ENCODE measurements around the gene SLC51B.
"Not testable (repeated sequence)": the region's sequence is repeated elsewhere in the genome, so short reads cannot be mapped to it uniquely, and the experiment has no call there.

SLC51B gene

DNA sequence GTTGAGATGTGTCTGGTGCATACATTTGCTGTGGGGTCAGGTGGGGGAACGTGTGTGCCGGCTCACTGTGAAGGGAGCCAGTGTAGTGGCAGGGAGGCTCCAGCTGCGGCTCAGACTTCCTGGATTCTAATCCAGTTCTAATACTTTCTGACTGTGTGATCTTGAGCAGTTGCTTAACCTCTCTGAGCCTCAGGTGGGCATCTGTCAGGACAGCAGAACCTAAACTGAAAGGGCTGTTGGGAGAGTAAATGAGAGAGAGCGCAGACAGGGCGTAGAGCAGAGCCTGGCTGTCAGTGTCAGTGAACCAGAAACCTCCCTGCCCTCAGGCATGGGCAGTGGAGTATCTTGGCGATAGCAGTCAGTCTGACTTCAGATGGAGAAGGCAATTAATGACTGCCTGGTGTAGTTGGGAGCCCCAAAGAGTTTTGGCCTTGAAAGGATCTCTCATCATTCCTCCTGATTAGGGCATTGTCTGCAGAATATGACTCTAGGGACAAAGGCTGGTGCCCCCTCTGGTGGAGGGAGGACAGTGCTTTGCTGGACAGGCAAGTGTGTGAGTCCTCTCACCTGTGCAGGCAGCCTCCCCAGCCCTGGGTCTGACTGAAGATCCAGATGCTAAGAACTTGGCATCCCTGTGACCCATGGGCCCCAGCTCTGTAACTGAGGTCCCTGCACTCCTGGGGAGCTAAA is 40.9 kb downstream of the SLC51B start:
- no peak for DNase-seq

DNA sequence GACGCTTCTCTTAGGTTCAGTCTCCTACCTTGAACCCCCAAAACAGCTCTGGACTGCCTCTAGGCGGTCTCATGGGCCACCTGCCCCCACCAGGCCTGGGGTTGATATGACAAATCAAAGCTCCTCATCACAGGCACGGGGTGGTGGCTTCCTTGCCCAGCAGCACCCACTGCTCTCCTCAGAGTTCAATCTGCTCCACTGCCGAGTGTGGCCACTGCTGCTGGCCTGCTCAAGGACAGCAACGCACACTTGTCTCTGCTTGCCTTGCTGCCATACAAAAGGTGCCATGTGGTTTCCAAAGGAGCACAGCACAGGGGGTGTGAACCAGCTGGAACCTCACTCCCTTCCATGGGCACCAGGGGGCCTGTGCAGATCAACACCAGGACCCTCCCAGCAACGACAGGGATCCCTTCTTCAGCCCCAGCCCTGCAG is 41.5 kb downstream of the SLC51B start:
- DNase-seq, result no peak

DNA sequence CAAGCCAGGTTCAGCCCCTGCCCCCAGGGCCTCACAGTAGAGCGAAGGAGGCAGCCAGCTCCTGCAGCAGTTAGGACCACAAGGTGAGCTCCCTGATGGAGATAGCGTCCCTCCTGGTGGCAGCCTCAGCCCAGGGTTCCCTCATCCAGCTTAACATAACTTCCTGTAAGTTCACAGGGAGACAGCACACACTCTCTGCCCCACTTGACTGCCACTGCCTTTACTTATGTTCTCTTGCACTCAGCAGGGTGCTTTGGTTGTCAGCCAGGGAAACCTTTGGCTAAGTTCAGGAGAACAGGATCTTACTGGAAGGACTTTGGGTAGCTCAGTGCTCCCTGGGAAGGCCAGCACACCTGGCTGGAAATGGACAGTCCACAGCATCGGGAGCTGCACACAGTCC is 42.2 kb downstream of the SLC51B start:
- no peak for DNase-seq

DNA sequence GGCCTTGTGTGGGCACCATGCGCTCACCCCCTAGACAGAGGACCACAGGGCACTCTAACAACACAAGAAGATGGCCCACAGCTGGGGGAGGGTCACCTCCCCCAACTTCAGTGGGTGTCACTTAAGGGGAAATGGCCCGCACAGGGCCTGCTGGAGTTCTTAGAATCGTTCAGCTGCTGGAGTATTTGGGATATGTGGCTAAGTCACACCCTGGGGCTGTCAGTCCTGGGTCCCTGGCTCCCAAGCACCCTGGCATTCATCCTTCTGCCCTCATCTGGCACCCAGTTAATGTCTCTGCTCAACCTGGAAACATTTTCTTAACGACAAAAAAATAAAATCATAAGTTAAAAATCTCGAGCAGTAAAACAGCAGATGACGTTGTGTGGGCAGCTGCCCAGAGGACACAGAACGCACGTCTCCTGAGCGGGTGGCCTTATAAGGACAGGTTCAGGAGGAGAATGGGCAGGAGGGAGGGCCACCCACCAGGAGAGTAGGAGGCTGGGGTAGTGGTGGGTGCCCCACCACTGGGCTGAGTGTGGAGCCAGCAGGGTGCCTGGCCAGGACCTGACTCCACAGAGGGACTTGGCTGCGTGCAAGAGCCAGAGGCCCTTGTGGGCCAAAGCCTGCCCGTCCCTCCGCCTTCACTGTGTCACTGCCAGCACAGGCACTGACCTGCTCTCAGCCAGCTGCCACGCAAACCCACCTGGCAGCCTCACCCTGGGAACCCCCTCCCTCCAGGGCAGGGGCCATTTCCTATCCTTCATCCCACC is 42.9 kb downstream of the SLC51B start:
- DNase-seq, result no peak

DNA sequence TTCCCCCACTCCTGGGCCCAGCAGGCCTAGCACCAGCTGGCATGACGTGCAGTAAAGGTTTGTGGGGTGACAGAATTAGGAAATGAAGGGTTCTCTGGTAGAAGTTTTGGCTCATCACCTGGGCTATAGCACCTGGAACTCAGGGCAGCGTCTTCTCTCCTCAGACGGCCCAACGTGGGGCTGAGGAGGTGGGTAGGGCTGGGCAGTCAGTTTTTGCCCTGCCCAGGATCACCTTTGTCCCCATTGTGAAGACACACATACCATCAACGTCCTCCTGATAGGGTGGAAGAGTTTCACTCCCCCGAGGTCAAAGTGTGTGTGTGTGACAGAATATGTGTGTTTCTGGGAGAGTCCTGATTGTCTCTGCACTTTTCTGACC is 43.4 kb downstream of the SLC51B start:
- no peak for DNase-seq

DNA sequence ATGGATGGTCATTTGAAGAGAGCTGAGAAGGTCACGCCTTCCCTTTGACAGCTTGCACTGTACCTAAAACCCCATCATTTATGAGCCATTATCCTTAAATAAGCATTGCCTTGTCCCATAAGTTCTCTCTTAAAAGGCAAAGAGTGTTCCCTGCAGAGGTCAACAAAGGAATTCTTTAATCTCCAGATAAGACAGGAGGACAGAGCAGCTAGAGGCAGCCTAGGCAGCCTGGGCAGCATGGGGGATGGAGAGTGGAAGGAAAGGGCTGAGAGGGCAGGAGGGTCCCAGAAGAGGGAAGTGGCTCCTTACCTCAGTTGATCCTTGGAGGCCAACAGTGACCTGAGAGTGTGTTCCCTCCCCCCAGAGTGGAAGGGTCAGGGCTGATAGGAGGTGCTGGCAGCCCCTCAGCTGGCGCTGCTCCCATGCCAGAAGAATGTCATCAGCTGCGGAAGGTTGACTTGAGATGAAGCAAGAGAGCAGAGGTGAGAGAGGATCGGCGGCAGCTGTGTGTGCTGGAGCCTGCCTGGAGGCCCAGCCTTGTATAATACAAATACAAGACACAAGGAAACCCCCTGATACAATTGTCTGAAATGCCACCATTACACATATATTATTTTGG is 44.1 kb downstream of the SLC51B start:
- DNase-seq, result no peak

DNA sequence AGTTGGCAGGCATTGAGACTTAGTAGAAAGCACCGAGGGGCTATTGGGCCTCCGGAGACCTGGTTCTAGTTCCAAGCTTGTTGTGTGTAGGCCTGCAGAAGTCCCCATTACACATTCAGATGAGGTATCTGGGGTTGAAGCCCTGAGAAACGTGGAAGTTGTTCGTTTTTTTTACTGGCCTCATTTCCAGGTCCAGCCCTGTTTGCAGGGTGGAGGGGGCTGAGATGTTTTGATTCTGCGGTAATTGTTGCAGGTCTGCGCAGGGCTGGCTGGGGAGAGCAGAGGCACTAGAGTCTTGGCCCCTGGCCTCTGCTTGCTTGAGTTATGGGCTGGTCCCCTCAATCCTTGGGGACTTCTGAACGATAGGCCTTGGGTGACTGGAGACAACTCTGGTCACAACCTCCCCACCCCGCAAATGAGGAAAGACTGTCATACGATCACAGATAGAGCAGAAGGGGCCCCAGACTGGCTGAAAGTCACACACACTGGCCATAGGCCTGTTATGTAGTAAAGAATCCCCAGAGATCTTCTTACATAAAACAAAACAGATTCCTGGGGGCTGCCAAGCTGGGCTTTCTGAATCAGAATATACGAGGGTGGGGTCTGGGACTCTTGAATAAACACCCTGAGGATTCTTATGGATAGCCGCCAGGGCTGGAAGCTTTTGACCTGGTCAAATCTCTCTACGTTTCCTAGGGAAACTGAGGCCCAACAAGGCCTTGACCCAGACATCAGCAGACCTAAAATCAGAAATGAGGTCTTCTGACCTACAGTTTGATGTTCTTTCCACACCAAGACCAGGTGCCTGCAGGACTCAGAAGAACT is 47.0 kb downstream of the SLC51B start:
- DNase-seq, result no peak

DNA sequence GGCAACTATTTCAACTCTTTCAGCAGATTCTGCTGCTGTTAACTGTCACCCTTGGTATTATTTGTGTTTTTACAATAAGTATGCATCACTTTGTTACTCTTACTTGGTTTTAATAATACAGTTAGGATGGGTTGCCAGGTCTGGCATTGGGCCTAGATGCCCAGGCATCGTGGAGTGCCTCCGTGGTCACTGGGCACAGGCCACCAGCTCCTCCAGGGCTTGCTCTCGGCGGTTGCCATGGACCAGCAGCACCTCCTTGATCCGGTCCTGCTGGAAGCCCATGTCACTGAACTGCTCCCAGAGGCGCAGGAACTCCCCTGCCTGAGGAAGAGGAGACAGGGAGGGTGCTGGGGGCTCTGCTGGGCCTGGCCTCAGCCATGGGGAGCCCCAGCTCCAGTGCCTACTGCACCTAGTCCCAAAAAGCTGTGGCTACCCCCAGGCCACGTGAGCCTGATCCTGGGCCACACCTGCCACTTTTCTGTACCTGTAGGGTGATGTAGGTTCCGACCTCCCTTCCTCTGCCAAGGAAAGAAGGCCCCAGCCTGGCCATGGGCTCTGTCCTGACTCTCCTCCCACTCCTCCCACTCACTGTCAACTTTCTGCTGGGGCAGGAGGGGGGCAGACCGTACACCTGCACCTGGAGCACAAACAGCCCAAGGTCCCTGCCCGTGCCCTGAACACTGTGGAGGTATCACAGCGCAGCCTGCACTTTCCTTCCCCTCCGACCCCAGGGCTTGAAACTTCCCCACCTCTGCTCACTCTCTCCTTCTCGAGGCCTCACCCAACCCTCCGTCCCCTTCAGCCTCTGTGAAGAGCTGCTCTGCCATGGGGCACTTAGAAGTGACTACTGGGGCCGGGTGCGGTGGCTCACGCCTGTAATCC is 48.0 kb downstream of the SLC51B start:
- DNase-seq, result no peak

DNA sequence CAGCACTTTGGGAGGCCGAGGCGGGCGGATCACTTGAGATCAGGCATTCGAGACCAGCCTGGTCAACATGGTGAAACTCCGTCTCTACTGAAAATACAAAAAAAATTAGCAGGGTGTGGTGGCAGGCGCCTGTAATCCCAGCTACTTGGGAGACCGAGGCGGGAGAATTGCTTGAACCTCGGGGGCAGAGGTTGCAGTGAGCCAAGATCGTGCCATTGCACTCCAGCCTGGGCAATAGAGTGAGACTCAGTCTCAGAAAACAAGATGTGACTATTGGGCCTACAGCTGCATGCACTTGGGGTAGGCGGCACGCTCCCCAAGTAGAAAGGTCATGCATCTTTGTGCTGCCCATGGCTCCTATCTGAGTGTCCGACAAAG is 48.6 kb downstream of the SLC51B start:
- not testable (repeated sequence) for DNase-seq

DNA sequence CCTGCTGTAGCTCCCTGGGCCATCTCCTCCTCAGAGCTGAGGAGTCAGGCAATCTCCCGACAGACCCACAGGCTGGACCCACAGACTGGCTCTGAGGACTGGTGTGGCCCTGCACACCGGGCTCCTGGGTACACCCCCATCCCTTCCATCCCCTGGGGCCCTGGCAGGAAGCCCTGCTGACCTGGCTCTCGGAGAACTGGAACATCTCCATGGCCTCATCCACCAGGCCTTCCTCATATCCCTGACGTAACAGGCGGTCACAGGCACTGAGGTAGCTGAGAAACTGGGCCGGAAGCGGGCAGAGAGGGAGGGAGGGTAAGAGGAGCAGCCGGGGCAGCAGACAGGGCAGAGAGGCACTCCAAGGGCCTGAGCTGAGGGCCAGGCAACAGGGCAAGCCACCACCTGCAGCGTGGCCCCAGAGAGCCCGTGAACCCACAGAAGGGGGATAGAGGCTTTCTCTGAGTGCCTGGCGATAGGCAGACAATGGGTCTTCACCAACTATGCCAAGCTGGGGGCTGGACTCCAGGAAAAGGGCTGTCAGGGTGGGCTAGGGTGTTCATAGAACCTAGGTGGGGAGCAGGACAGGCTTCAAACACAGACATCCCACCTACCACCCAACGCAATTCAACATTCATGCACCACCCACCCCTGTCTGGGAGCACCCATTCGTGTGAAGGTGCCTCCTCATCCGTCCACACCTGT is 49.3 kb downstream of the SLC51B start:
- DNase-seq, result no peak

DNA sequence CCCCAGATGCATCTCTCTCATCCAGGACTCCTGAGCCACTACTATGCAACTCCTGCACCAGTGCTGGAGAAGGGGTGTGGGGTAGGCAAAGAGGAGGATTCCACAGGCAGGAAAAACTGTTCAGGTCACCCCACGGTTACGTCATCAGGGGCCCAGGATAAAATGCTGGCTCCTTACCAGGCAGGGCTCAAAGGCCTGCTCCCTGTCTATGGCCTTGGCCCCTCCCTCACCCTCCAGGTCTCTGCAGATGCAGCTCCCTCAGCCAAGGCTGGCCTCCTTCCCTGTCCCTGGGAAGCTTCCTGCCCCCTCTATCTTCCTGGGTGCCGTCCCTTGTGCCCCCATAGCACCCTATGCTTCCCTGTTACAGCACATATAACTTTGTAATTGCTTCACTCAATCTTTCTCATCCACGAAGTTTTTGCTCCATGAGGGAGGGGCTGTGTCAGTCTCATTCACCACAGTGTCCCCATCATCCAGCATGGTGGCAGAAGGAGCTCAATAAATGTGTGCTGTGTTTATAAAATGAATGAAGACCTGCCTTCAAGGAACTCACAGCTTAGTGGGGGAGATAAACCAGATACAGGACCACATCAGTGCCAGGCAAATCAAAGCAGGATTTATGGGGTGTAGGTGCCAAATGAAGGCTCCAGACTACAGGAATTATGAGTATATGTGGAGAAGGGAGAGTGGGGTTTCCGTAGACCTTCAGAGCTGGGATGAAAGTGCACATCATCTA is 50.0 kb downstream of the SLC51B start:
- no peak for DNase-seq

DNA sequence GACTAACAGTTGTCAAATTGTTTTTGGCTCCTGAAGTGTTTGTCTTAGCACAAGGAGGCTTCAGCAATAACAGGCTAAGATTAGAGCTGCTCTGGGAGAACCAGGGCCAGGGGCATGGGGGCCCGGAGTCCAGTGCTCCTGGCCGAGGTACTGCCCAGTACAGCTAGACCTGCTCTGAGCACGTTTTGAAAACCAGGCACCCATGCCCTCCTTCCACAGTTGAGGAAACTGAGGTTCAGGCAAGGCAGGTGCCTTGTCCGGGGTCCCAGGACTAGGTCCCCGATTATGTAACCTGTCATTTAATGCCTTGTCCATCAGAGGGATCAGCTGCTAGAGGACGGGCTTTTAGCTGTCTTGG is 50.5 kb downstream of the SLC51B start:
- DNase-seq, result no peak

DNA sequence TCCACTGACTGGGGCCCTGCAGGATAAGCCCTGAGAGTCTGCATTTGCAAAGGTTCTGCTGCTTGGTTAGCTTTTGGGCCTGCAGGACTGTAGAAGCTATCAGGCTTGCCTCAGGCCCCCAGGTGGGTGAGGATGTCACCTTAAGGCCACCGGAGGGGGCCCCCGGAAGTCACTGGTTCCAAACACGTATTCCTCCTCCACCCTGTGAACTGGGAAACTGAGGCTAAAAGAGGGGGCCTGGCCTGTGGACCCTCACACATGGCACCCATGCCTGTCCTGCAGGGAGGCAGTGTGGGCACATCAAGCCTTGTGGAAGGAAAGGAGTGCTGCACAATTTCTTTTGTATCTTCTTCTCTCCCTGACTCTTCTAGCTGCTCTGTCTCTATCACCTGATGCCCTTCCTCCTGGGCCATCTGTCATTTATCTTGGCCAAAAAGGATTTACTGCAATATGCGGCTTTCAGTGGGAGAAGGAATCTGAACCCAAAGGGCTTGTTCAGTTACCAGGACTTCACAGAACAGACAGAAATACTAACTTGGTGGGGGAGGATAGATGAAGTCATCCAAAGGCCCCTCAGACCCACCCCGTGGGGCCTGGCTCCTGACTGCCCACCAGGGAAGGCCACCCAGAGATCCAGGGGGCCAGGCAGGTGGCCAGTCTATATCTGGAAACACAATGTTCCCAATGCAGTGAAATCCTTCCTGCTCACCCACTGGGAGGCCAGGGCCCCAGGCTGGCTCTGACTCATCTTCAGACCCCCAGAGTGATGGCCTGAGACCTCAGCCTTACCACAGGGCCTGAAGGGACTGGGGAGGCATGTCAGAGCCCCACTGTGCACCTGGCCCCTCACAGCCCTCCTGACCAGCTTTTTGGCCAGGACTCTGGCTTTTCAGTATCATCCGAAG is 51.5 kb downstream of the SLC51B start:
- no peak for DNase-seq

DNA sequence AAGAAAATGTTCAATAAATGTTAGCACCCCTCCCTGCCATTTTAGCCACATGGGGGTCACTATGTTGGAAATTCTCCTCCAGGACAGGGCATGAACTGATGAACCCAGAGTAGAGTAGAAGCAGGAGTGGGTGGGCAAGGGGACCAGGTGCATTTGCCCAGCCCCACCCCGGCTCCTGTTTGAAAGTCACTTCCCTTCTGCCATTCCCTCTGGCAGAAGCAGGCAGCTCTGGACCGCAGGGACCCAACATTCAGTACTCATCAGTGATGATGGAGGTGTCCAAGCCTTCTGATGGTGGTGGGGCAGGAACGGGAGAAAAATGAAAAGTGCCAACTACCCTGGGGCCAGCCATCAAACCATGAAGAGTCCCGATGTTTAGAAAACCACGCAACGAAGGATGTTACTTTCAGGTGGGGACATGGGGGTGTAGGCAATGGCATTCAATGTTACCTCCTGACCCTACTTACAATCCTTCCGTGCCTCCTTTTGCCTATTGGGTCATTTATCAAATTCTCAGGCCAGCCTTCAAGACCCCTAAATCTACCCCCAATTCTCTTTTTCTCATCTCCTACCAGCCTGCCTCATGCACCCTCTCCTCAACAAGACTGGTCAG is 52.6 kb downstream of the SLC51B start:
- no peak for DNase-seq

DNA sequence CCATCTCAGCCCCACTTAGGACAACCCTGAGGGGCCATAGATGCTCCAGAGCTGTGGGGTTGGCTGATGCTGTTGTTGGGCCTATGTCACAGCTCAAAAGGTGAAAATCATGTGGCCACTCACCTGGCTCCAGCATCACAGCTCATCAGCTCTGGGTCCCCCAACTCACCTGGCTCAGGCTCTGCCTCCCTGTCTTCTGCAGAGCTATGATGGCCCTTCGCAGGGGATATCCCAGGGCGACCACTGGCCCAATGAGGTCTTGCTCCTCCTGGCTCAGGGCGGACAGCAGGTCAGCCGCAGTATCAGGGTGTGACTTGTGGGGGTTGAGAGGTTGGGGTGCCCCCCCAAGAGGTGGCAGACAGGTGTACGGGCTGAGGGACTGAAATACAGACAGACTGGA is 54.1 kb downstream of the SLC51B start:
- DNase-seq, result no peak

DNA sequence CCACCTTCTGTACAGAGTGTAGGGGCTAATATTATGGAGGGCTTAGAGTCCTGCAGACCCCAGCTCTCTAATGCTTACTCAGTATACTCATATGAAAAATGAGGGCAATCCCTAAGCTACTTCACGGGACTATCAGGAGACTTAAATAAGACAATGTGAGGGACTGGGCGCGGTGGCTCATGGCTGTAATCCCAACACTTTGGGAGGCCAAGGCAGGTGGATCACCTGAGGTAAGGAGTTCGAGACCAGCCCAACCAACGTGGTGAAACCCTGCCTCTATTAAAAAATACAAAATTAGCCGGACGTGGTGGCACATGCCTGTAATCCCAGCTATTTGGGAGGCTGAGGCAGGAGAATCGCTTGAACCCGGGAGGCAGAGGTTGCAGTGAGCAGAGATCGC is 54.6 kb downstream of the SLC51B start:
- DNase-seq, result not testable (repeated sequence)

DNA sequence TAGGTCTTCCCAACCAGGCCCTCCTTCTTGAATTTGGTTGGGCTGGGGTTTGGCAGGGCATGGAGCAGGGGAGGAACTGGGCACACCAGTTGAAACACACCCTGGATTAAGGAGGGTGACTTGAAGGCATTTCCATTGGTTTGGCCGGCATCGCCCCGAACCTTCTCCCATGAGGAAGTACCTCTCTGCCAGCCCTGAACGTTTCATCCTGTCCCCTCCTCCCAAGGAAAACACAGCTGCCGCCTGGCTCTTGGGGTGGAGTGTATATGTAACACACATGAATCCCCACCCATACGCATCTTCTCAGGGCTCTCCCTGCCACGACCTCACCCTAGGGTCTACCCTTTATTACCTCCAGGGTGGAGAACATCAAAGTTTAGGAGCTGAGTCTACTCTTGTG is 55.3 kb downstream of the SLC51B start:
- DNase-seq, result no peak

DNA sequence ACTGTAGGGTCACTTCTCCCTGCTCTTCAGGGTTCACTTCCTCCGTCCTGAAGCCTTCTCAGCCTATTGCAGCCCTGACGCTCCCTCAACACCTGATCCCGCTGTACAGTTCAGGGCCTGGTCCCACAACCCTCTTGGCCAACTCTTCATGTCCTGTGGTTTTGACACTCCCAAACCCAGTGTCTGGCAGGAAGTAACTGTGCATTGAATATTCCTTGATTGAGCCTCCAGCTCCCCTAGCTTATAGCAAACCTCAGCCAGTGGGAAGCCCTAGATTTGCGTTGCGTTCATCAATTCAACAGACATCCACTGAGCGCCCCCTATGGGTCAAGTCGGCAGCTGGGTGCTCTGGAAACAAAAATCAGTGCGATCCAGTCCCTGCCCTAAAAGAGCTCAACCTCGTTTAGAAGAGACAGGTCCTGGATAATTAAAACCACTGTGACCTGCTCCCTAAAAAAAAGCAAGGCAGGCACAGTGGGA is 56.3 kb downstream of the SLC51B start:
- peak; percentile 76 for DNase-seq
